Left forelimb (tissue), 1 donor: ENCODE results near the gene ADAM8.
"Not testable (repeated sequence)": the region's sequence is repeated elsewhere in the genome, so short reads cannot be mapped to it uniquely, and the experiment has no call there.

Experiments used
- DNase-seq: peaks from one replicate; pipeline ENCODE4 v3.0.0-alpha.2; 2018; ENCODE audit warnings: low spot score

The ADAM8 gene

DNA sequence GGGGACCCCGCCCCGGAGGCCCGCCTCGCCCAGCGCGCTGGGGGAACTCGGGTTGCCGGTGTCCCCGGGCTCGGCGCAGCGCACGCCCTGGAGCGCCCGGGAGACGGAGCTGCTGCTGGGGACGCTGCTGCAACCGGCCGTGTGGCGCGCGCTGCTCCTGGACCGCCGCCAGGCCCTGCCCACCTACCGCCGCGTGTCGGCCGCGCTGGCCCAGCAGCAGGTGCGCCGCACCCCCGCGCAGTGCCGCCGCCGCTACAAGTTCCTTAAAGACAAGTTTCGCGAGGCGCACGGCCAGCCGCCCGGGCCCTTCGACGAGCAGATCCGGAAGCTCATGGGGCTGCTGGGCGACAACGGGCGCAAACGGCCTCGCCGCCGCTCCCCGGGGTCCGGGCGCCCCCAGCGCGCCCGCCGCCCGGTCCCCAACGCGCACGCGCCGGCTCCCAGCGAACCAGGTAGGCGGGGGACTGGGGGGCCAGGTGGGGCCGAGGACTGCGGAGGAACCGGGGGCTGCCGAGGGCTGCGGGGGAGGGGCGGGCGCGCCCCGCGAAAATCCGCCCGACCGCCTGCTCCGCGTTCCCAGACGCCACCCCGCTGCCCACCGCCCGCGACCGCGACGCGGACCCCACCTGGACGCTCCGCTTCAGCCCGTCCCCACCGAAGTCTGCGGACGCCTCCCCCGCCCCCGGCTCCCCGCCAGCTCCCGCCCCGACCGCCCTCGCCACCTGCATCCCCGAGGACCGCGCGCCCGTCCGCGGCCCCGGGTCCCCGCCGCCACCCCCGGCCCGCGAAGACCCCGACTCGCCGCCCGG, 46.1 kb downstream of the ADAM8 start:
- DNase-seq, result no peak

DNA sequence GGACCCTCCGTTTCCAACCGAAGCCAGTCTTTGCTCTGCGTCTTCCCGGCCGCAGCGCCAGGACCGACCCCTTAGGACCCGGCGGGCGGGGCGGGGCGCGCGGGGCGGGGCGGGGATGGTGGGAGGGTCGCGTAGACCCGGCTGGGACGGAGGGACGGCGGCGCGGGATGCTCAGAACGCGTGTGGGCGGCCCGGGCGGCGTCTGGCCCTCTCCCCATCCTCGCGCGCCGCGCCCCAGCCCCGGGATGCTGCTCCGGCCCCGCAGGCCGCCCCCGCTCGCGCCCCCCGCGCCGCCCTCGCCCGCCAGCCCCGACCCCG, 46.7 kb downstream of the ADAM8 start, which contains the start of gene UTF1:
Gene UTF1, plus strand, starts transcription at position 174 of the 318 bp plus-strand sequence. Its CDS starts 72 bp downstream, at position 246.
- DNase-seq, result no peak

DNA sequence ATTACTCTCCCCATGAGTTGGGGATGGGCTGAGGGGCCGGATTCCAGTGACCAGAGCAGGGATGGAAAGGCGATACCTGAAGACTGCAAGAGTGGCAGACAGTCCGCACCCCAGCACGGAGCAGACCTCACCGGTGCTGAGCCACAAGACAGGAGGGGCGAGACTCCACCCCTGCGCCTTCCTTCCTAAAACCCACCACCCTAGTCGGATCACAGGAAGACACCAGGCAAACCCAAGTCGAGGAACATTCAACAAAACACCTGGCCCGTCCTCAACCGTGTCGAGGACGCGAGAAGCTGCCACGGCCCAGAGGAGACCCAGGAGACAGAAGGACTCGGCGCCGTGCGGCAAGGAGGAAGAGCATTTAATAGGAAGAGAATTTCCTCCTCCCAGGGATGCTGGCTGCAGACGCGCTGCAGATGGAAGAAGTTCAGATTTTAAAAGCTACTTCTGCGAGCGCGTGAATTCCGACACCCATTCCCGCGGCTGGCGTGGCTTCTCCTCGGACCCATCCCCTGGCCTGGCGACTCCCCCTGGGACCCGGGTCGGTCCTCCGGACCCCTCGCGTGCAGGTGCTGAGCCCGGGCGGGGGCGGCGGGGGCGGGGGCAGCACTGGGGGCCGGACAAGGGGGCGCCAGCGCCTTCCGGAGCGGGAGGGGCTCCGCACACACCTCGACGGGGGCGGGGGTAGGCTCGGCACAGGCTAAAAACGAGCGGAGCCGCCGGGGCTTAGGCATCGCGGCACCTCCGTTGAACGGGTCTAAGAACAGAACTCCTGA, 47.2 kb downstream of the ADAM8 start:
- no peak for DNase-seq

DNA sequence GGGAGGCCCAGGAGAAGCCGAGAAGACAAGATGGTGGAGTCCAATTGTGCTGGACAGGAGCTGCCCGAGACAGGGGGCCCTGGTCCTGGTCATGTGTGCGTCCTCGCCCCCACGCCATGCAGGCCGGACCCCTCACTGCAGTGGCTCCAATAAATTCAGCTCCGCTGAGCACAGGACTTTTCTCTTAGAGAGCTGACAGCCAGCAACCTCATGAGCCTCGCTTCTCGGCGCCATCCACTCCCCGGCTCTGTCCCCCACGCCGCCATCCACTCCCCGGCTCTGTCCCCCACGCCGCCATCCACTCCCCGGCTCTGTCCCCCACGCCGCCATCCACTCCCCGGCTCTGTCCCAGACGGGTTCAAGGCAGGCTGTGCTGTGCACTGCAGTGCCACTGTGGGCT, 49.4 kb downstream of the ADAM8 start:
- no peak for DNase-seq

DNA sequence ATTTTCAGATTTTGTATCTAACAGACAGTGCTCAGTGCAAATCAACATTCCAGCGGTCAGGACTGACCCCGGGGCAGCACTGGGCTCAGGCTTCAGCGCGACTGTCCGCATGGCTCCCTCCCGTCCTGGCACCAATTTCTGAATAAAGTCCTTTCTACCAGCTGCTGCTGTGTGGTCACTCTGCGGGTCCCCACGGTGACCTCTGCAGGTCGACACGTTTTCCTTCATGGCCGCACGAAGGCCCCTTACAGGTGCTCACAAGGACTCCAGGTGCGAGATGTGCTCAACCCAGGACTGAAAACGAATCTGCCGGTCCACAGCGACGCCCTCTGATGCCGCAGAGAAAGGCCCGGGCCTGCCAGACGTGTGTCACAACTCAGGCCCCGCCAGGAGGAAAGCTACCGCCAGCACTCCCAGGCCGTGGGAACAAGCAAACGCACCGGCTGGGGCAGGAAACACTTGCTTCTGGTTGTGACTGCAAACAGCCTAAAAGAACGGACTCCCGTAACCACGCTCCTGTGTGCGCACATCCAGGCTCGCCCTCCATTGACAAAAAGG, 50.3 kb downstream of the ADAM8 start:
- DNase-seq, result no peak

DNA sequence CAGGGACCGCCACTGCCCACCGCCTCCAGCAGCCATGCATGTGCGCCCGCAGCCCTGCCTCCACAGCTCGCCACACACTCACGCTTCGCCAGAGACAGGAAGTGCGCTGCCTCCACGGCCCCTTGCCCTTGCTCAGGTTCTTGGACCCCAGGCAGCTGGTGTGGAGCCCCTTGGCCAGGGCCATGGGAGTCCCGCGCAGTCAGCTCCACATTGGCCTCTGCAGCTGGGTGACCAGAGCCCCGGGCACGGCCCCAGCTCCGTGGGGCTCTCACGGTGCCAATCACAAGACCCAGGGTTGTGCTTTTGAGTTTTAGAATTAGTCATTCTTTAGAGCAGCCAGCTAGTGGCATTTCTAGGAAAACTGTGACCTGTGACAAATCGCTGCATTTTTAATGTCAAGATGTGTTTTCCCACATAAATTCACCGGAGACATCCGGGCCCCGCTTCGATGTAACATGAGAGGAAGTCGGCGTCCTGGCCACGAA, 50.9 kb downstream of the ADAM8 start:
- DNase-seq, result no peak

DNA sequence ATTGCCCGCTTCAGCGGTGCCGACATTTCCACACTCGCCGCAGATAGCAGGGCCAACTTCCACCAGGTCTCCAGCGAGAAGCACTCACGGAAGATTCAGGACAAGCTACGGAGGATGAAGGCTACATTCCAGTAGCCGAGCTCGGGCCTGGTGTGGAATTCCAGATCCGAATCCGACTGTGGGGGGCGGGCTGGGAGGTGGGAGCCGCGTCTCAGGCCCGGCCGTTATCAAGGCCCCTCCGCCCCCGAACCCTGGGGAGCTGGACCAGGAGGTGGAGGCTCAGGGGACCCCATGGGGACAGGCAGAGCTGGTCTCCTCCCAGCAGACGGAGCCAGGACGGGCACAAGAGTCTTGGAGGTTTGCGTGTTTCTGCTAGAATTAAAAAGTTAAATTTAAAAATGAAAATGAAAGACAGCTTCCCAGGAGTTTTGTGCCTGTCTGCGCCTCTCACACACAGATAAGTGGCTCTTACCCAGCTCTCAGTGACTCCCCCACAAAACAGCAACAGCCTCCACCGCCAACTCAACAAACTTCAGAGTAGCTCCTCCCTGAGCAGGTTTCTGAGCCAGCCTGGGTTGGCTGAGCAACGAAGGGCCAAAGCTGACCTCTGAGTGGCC, 51.8 kb downstream of the ADAM8 start:
- no peak for DNase-seq

DNA sequence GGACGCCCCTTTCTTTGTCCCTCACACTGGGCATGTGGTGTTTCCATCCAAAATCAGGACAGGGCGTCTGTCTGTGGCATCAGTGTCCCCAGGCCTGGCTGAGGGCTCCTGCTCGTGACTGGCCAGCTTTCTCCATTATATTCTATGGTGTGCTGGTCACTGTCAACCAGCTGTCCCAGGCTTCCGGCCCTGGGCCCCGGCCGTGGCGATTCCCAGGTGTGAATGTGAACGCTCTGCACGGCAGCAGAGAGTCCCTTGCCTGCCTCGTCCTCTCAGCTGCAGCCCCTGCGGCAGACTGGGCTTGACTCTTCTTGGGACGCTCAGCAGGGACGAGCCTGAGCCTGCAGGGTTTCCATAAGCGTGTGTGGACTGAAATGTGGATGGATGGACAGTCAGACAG, 52.6 kb downstream of the ADAM8 start:
- no peak for DNase-seq

DNA sequence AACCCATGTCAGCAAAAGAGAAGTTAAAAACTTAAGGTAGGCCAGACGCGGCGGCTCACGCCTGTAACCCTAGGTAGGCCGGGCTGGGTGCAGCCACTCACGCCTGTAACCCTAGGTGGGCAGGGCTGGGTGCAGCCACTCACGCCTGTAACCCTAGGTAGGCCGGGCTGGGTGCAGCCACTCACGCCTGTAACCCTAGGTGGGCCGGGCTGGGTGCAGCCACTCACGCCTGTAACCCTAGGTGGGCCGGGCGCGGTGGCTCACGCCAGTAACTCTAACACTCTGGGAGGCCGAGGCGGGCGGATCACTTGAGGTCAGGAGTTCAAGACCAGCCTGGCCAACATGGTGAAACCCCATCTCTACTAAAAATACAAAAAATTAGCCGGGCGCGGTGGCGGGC, 54.9 kb downstream of the ADAM8 start:
- not testable (repeated sequence) for DNase-seq

DNA sequence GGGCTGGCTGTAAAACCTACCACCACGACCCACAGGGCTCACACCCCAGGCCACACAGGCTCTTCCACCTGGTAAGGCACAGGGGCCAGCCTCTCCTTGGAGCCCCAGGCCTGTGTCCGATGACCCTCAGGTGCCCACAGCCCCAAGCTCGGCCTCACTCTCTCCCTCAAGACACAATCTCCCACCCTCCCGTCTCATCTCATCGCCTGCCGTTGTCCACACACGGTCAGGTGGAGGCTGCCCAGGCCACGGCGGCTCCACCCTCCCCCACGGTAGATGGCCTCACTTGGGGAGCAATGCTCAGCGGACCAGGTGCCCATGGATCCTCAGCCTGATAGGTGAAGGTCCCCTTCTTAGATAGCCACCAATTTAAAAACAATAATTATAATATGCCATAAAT, 55.3 kb downstream of the ADAM8 start:
- no peak for DNase-seq

DNA sequence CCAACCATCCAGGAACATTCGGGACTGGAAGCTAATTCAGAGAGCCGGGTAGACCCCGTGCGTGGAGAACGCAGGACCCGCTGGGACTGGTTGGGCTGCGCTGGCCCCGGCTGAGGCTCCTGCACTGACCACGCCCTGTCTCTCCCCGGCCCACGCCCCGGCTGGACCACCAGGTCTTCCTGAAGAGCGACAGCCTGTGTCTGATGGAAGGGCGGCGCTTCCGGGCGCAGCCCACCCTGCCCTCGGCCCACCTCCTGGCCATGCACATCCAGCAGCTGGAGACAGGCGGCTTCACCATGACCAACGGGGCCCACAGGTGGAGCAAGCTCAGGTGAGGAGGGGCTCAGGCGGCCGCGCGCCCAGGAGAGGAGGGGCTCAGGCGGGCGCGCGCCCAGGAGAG, 56.9 kb downstream of the ADAM8 start:
- DNase-seq, result no peak

DNA sequence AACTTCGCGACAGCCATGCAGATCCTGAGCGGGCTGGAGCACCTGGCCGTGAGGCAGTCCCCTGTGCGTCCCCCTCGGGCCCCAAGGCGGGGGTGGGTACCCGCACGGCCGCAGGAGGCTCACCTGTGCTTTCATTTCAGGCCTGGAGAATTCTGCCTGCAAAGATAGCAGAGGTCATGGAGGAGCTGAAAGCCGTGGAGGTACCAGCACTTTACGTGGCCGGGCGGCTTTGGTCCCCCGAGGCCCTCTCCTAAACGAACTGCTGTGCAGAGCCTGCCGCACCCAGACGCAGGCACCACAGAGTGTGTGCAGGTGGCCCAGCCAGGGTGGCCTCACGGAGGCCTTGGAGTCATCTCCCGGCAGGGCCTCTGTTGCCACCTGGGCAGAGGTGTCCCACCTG, 57.8 kb downstream of the ADAM8 start:
- DNase-seq, result no peak

DNA sequence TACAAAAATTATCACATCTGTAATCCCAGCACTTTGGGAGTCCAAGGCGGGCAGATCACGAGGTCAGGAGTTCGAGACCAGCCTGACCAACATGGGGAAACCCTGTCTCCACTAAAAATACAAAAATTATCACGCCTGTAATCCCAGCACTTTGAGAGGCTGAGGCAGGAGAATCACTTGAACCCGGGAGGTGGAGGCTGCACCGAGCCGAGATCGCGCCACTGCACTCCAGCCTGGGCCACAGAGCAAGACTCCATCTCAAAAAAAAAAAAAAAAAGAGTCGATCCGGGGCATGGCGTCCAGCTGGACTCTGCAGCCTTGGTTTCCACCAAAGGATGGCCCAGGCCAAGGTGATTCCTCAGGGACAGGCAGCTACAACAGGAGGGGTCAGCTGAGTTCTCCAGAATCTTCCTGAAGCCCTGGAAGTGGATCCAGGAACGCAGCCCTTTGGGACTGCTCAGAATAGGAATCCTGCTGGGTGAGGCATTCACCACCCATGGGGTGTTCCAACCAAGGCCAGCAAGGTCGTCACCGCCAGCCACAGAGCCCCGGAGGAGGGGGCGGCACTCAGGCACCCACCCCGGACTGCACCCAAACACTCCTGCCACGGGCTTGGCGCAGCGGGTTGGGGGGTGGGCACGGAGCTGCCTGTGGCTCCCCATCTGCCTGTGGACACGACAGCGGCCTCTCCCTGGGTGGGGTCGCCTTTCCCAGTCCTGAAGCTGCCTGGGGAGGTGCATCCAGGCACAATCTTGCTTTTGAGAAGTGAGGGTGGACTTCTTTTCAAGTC, 58.7 kb downstream of the ADAM8 start:
- no peak for DNase-seq

DNA sequence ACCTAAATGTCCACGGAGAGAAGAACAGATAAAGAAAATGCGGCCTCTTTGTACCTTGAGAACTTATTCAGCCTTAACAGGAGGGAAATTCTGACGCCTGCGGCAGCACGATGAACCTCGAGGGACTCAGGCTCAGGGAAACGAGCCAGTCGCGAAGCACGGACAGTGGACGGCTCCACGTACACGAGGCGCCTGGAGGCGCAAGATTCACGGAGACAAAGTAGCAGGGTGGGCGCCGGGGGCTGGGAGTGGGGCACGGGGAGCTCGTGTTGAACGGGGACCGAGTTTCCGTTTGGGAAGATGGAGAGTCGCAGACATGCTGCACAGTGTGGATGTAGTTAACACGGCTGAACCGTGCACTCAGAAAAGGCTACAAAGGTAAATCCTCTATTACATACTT, 59.9 kb downstream of the ADAM8 start:
- no peak for DNase-seq

DNA sequence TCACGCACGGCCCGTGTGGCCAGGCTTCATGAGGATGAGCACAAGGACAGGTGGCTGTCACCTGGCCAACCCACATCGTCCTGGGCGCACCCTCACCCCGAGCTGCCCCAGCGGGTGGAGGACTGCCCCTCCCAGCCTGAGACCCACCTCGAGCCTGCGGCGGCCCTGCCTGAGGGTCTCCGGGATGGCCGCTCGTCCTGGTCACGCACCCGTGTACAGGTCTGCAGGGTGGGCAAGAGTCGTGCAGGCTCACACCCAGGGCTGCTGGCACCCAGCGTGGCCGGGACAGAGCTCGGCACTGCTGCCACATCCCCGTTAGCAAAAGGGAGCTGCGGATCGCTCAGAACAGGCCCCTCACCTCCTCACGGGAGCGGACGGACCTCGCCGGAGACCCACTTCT, 61.1 kb downstream of the ADAM8 start:
- no peak for DNase-seq

DNA sequence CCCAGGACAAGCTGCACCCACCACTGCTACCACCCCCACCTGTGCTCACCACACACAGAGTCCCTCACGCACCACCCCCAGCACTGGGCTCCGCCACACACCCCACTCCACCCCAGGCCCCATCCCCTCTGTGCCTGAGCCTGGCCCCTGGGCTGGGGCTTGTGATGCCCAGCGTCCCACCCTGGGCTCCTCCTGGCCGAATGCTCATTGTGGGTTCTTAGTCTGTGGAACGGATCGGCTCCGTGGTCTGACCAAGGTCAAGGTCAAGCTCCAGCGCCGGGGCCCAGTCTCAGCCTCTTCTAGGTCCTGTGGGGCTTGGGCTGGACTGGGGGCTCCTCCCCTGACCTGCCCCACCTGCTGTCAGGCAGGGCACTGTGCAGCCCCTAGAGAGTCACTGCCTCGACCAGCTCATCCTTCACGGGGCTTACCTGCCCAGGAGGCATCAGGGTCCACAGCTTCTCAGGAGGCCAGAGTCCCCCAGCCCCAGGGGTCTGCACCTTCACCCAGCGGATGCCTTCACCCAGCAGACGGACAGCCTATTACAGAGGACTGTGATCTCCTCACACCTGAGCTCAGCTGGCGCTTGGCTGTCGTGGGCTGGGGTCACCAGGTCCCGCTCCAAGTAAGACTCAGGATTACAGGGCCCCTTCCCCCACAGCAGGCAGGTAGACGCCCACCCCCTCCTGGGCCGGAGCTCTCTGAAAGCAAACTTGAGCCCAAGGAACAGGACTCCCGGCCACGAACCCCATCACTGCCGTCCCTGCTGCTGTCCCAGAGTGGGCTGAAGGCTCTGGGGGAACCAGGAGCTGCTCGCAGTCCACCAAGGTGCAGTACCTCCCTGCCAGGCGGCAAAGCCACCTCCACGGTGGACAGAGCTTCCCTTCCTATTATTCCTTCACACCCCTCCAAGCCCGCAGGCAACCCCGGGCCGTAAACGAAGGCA, 61.9 kb downstream of the ADAM8 start:
- no peak for DNase-seq

DNA sequence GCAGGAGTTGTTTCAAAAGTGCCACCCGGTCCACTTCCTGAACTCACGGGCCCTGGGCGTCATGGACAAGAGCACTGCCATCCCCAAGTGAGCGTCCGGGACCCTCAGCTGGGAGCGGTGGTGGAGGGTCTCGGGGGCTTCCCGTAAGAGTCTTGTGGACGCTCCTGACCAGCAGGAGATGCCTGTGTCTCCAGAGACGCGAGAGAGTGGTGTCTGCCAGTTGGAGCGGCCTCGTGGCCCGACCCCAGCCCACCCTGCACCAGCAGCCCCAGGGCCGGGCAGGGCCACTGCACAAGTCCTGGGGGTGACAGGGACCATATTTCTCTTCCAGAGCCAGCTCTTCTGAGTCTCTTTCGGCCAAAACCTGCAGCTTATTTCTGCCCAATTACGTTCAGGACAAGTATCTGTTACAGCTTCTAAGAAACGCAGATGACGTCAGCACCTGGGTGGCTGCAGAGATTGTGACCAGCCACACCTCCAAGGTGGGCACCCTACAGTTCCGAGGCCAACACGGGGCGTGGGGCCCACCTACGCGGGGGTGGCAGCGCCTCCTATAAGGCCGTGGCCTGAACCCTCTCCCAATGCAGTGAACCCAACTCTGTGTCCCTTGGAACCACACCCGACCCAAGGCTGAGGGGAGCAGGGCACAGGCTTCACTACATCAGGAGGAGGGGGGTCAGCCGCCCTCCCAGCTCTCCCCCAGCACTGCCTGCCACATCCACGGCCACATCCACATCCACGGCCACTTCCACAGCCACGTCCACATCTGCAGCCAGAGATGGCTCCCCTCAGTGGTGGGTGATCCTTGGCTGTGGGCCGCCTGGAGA, 62.8 kb downstream of the ADAM8 start:
- DNase-seq, result no peak

DNA sequence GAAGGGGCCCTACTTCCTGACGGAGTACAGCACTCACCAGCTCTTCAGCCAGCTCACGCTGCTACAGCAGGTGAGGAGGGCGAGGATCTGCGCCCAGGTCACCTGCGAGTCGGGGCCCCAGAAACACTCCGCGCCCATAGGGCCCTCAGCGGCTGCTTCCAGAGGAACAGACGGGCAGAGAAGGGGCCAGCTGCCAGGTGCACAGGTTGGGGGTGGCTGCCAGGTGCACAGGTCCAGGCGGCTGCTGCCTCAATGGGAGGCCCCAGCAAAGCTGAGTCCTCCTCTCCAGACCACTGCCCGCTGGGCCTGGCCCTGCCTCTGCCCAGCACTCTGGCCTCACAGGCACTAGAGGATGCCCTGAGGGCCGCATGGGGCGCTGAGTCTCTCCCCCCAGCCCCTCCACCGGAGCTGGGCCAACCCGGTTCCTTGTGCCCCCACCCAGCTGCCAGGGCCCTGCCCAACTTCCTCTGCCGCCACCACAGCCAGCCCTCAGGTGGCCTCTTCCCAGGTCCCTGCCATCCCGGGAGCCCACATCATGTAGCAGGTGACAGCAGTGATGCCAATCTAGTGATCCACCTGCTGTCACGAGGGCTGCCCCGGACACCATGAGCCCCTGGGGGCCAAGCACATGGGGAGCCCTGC, 63.7 kb downstream of the ADAM8 start:
- no peak for DNase-seq
